SW 1271 (cell line): ENCODE results near the gene LTF.

Source experiments
- DNase-seq, 2 experiments: peaks; one replicate each; lab custom pipeline; 2025; lab: John Stamatoyannopoulos, UW

Gene LTF

DNA sequence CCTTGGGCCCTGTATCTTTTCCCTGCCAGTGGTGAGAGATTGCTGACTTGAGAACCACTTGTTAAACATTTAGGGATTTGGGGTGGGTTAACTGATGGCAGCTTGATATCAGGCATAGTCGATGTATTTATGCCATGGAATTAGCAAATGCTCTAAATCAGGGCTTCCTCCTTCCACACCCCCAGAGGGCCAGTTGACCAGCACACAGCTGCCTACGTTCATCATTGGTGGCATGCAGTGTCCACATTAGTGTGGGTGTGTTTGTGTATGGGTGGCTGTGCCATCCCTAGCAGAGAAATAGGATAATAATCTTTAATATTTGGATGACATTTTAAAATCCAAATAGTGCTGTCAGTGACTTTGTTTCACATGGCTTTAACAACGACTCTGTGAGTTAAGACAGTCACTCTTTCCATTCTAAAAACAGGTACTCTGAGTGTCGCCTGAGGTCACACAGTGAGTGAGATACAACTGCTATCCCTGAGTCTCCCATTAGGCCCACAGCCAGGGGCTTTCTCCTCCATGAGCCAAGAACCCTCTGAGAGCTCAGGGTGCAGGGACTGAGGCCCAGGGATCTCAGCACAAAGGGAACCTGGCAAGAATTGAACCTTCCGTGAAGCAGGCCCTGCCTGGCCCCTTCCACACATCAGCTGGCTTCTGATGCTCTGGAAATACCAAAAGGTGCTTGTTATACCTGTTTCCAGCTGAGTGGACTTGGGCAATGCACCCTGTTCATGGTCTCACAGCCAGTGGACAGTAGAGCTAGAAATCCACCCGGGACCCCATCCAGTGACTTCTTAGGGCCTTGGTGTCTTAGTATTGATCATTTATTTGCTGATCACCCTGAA, 4.3 kb upstream of the LTF start:
- no peak for DNase-seq

- DNase-seq = no peak
These were observed 2.9 kb upstream of the LTF start for GRCh38 chr3:46467562-46467961.

DNA sequence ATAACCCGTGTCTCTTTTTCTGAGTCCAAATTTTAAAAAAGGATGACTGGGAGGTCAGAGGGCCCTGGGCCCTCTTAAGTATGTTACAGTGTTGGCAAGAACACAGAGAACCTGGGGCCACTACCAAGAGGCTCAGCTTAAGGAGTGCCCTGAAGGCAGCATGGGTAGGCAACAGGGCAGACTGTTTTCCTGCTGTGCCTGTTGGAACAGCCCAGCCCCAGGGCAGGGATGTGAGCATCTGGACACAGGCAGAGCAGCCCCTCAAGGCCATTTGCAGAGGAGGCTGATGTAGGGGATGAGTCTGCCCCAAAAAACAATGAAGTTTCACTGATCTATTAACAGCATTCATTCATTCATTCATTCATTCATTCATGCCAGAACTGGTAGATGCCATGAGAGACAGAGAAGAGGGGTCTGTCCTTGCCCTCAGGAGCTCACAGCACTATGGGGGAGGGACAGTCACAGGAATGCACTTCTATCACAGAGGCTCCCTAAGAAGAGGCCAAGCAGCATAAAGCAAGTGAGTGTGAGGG, 2.2 kb upstream of the LTF start:
- no peak for DNase-seq

DNA sequence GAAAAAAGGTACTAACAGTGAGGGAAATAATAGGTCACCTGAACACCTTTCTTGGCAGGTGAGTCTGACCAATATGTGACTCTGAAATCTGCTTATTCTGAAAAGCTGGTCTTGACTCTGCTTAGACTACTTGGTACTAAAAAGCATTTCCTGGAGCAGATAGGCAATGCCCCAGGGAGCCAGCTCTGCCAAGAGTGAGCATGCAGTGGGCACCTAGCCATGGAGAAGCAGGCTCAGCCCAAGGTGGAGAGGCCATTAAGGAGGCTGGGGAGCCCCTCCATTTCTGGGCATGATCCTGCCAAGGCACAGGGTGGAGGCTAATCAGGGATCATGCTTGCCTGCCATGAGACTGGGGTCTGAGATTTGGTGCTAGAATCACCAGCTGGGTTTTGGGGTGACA, 1.6 kb upstream of the LTF start:
- no peak for DNase-seq

- no peak for DNase-seq
These were observed 453 bp upstream of the LTF start for GRCh38 chr3:46465196-46465520.

- DNase-seq = no peak
These were observed 850 bp downstream of the LTF start for GRCh38 chr3:46463868-46464241.

DNA sequence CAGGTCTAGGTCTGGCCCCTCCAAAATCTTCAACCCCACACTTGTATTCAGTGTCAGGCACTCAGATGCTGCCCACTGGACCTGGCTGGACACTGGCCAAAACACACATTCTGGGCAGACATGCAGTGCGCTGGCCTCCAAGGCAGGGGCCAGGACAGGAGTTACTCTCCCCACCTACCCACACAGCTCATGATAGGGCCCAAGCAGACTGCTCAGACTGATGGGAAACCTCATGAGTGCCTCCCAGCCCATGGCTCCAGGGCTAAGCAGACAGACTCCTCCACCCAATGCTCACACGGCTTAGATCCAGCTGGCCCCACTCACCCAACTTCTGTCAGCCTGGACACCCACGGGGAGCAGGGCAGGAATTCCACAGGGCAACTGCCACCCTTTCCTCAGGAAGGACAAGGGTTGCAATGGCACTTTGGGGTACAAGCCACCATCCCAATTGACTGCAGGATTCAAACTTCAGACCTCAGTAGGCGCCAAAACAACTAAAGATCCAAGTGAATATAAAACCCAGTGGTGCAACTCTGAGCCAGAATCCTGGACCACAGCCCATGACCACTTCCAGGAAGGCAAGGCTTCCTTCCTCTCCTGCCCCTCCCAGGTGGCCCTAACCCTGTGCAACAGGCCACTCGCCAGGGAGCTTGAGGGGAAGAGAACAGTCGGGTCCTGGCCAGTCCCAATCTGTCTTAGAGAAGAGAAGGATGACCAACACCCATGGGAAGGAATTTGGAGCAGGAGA, 1.4 kb downstream of the LTF start:
- no peak for DNase-seq

- no peak for DNase-seq
These were observed 2.2 kb downstream of the LTF start for GRCh38 chr3:46462511-46462910.

DNA sequence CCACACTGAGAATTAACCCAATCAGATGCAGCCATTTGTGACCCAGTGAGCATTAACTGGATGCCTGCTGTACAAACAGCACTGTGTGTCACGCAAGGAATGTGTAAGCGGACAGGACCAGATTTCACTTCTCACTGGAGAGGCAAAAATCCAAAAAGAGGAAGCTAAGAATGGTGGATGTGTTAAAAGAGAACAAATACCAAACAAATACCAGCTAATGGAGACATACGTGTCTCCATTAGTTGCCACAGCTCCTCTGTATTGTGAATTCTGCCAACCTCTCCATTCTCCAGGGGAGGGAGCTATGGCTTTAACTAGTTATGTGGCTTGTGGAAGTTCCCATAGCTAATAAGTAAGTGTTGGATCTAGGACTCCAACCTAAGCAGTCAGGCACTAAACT, 2.6 kb downstream of the LTF start:
- DNase-seq = no peak

DNA sequence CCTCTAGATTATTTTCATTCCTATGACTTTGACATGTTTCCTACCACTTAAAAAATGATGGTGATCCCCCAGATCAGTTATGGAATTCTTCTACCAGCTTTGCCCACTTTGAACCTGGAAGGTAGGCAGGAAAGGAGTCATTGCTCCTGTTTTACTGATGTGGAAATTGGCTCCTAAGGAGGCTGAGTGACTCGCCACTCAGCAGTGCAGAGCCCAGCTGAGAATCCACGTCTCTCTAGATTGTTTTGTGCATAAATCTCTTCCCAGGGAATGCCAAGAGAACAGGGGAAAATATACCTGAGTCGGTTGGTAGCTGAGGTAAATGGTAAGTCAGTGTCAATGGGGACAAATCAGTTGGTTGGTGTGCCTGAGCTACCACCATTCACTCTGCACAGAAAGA, 4.7 kb downstream of the LTF start:
- no peak for DNase-seq

- no peak for DNase-seq
These were observed 8.6 kb downstream of the LTF start for GRCh38 chr3:46456118-46456517.

- no peak for DNase-seq
These were observed 9.2 kb downstream of the LTF start for GRCh38 chr3:46455231-46456115.

- DNase-seq = no peak
These were observed 10.1 kb downstream of the LTF start for GRCh38 chr3:46454606-46455005.

DNA sequence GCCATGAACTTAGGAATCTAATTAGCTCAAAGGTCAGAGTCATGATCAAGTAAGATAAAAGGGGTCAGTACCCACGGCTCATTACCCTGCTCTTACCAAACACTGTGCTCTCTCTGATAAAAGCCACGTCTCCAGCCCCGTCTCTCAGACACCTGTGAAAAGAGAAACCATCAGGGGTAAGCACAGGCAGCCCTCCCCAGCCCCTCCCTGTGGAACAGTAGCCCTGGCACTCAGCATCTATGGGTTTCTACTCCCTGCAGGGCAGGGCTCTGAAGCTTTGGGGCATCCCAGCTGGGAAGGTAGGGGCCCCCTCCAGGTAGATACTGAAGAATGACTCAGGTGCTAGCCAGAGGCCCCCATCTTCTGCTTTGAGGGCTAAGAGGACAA, 10.5 kb downstream of the LTF start:
- no peak for DNase-seq

DNA sequence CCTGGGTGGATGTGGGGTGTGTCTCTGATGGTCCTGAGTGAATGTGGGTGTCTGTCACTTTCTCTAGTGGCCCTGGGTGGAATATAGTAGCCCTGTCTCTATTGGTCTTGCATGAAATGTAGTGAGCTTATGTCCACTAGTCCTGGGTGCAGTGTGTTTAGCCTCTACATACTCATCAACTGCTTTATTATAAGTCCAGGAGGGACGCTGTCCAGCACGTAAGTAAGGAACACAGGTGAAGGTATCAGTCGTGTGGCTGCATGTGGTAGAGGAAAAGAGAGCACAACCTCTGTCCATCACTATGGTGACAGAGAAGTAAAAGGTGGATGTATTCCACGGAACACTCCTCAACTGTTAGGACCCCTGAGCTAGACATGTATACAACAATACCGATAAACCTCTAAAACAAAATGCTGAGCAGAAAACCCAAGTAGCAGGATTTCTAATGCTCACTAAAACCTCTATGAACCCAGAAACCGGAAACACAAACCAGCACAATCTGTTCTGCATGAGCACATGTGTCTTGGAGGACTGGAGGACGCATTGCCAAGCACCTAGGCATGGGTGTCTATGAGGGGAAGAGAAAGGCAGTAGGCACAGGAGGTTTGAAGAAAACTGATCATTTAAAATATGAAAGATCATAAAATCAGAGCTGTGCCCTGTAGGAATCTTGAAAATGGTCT, 11.0 kb downstream of the LTF start:
- DNase-seq = no peak

DNA sequence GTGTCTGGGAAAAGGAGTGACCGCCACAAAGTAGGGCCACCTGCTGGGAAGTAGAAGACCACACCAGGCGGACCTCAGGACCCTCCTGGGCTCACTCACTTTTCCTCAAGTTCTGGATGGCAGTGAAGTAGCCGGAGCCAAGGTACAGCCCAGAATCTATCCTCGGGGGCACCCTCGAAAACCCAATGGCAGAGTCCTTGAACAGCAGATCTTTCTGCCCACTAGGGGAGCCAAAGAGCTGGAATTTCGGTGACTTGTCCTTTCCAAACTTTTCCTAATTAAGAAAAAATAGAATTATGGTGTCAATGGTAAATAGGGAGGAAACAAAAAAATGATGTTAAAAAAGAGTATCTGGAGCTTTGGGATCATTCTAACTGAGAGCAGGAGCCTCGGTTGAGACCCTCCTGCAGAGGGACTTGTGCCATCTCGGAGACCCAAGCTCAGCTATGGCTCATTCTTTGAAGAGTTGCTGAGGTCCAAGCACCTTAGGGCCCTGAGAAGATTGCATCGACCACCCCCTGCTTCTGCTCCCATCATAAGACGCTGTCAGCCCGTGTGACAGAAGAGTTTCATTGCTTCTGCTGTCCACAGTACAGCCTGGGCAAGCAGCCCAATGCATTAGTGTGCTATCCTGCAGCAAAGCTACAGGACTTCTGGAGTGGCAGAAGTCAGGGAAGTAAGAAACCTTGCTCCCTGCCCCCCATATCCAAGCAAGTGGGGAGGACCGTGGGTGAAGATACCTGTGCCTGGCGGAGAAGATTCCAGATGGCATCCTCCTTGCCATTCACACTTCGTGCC, 14.8 kb downstream of the LTF start:
- DNase-seq = no peak

DNA sequence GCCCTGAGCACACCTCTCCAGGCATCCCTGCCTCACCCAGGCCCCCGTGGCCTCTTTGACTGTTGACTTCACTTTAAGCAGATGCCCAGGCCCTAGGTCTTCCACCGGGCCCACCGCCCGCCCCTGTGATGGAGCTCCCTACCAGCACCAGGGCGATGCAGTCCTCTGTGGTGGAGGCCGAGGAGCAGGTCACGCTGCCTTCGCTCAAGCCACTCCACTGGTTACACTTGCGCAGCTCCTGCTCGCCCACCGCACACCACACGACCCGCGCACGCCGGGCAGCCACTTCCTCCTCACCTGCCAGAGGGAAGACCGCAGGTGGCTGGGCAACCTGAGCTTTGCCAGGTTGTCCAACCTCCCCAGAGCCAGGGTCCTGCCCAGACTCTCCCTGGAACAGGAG, 16.0 kb downstream of the LTF start:
- no peak for DNase-seq

GRCh38 chr3:46447228-46447985, 17.3 kb downstream of the LTF start:
- DNase-seq = no peak

- peak; percentile 37 to 43 for DNase-seq
These were observed 21.9 kb downstream of the LTF start for GRCh38 chr3:46442576-46443530.
